ENCODE results near the gene E2F8.

Gene E2F8

DNA sequence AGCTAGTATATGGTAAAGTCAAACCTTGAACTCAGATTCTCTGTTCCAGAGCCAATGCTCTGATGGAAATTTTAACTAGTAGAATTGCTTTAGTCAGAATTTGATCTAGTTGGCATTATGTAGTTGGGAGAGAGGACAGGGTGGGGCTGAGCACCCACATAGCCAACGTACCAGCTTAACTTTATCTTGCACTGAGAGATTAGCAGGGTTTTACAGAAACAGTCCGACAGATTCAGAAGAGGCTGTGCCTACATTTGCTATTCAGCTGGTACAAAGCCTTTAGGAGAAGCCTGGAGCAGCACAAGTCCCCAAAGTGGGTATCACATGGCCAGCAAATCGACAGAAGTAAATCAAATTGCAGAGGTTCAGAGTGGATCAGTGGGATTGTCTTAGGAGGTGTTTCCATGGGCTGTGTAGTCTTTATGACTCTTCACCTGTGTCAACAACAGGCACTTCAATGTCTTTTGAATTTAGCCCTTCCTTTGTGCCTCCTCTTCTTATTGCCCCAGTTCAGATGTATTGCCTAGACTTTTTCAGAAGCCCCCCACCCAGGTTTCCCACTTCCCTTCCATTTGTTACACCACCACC lies 31.7 kb downstream of the E2F8 start:
- H3K27ac ChIP-seq = no peak overlapping the region
- no peak overlapping the region for H3K4me3 ChIP-seq
- TF ChIP-seq, protein P1, sequence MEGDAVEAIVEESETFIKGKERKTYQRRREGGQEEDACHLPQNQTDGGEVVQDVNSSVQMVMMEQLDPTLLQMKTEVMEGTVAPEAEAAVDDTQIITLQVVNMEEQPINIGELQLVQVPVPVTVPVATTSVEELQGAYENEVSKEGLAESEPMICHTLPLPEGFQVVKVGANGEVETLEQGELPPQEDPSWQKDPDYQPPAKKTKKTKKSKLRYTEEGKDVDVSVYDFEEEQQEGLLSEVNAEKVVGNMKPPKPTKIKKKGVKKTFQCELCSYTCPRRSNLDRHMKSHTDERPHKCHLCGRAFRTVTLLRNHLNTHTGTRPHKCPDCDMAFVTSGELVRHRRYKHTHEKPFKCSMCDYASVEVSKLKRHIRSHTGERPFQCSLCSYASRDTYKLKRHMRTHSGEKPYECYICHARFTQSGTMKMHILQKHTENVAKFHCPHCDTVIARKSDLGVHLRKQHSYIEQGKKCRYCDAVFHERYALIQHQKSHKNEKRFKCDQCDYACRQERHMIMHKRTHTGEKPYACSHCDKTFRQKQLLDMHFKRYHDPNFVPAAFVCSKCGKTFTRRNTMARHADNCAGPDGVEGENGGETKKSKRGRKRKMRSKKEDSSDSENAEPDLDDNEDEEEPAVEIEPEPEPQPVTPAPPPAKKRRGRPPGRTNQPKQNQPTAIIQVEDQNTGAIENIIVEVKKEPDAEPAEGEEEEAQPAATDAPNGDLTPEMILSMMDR (IDR thresholded peaks at IDR 0.05) = no peak
- no peak for DNase-seq (ENCODE audit: low spot score)

DNA sequence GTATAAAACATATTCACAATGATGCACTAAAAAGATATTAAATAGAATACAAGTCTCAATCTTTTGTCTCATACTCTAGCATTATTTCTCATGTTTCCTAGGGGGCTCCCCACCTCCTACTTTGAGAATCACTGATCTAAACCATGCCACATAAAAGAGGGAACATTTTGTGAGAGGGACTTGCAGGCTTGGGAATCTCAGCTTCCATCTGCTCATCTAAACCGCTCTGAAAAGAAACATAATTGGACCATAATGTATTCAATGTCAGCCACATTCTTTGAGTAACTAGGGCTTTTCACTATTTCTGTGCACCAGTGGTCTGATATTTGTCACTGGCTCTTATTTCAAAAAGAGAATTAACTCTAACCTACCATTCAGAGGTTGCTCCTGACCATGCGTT lies 32.6 kb downstream of the E2F8 start:
- TF ChIP-seq, protein P1 (IDR thresholded peaks at IDR 0.05) = no peak
- no peak overlapping the region for H3K4me3 ChIP-seq
- DNase-seq (ENCODE audit: low spot score) = no peak
- no peak overlapping the region for H3K27ac ChIP-seq

GRCh38 chr11:19204836-19205235 lies 35.9 kb downstream of the E2F8 start:
- H3K4me3 ChIP-seq = no peak overlapping the region
- TF ChIP-seq, protein P1 (IDR thresholded peaks at IDR 0.05) = no peak
- no peak overlapping the region for H3K27ac ChIP-seq
- no peak for DNase-seq (ENCODE audit: low spot score)

- DNase-seq (ENCODE audit: low spot score) = no peak
- Histone ChIP-seq H3K27ac (no peak within 1 kb of the TSS), H3K4me3 (no peak within 1 kb of the TSS)
- TF ChIP-seq, protein P1 (IDR thresholded peaks at IDR 0.05) = no peak
Measured at GRCh38 chr11:19201737-19202605, 38.8 kb downstream of the E2F8 start, which contains the start of gene CSRP3. Gene CSRP3 (minus strand): TSS chr11:19201983. CDS start chr11:19192448, 9,535 bp downstream.

GRCh38 chr11:19200410-19201201 lies 40.1 kb downstream of the E2F8 start:
- TF ChIP-seq, protein P1 (IDR thresholded peaks at IDR 0.05) = no peak
- no peak for DNase-seq (ENCODE audit: low spot score)
- H3K4me3 ChIP-seq = no peak overlapping the region
- no peak overlapping the region for H3K27ac ChIP-seq

DNA sequence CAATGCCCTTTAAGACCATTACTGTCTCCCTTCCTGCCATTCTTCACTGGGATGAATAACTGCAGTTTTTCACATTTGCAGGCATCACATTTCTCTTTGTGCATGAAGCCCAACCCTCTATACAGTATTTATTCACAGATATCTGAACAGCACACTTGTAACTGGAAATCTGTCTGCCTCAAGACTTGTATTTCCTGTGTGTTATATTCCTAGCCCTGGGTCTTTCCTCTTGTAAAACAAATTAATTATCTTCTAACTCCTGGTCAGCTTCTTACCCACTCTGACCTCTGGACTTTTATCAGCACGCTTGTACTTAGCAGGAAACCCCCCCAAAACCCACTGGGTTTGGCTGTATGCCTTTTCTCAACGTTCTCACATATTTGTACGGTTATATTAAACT lies 41.0 kb downstream of the E2F8 start:
- H3K4me3 ChIP-seq = no peak overlapping the region
- TF ChIP-seq, protein P1 (IDR thresholded peaks at IDR 0.05) = no peak
- H3K27ac ChIP-seq = no peak overlapping the region
- DNase-seq (ENCODE audit: low spot score) = no peak
